HUES64 (cell line): ENCODE measurements around the gene TAS2R14. TPM values are rescaled to one million over a fixed set of nuclear protein-coding genes. Genes with fewer than 3 reads are reported as not detected.

Source experiments
- H3K27ac ChIP-seq: 2 replicates; pipeline ENCODE4 v1.7.0; 2013; ENCODE audit warnings: low read depth, low read length, inconsistent platforms
- H3K27me3 ChIP-seq: 2 replicates; pipeline ENCODE4 v1.6.1; 2013; ENCODE audit warnings: mild to moderate bottlenecking, low read length; ENCODE audit not compliant: insufficient read depth
- H3K36me3 ChIP-seq: 2 replicates; pipeline ENCODE4 v1.6.1; 2013; ENCODE audit warnings: mild to moderate bottlenecking, low read length; ENCODE audit not compliant: insufficient read depth
- H3K4me1 ChIP-seq: 2 replicates; pipeline ENCODE4 v1.6.1; 2013; ENCODE audit warnings: mild to moderate bottlenecking, low read length, moderate library complexity; ENCODE audit not compliant: insufficient read depth
- H3K4me3 ChIP-seq: 2 replicates; pipeline ENCODE4 v1.5.1; 2013; ENCODE audit warnings: mild to moderate bottlenecking, low read length, moderate library complexity
- H3K9ac ChIP-seq: 2 replicates; pipeline ENCODE4 v1.6.1; 2013; ENCODE audit warnings: mild to moderate bottlenecking, low read depth, low read length
- H3K9me3 ChIP-seq: 2 replicates; pipeline ENCODE4 v1.6.1; 2013; ENCODE audit warnings: low read depth, low read length; ENCODE audit not compliant: insufficient read depth
- WGBS: fragments of 150-250, 120-280 bp; methylation state at CpG from one replicate; pipeline ENCODE4 v1.1.7; 2013; ENCODE audit warnings: missing lambda C conversion rate; 5-methylcytosine and 5-hydroxymethylcytosine counted together
- polyA plus RNA-seq, 2 experiments: library from polyadenylated mRNA; stranded (reverse); fragments of 50-300 nt; gene quantifications; one replicate each; pipeline ENCODE4 v1.2.3, GENCODE V29; 2013

The TAS2R14 gene, protein sequence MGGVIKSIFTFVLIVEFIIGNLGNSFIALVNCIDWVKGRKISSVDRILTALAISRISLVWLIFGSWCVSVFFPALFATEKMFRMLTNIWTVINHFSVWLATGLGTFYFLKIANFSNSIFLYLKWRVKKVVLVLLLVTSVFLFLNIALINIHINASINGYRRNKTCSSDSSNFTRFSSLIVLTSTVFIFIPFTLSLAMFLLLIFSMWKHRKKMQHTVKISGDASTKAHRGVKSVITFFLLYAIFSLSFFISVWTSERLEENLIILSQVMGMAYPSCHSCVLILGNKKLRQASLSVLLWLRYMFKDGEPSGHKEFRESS
- 0.80 TPM for polyA plus RNA-seq (2013, experiment 1 of 2)
- 0.76 TPM for polyA plus RNA-seq (2013, experiment 2 of 2)

DNA sequence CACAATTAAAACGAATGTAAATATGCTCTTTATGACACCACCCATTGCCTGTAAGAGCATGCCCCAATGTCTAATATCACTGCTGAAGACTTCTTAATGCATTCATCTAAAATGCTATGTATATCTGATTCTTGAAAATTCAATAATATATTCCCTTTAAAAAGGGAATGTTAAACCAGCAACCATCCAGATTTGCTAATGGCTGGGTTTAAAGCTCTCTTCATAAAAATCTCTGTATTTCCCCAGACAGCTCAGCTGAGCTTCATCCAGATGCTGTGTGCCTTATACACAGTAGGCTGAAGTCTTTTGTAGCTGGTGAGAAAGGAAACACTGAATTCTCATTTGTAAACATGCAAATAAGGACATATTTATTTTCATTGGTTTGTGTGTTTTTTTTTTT lies at the start of gene TAS2R14:
Gene TAS2R14 (minus strand): TSS at position 101 of the 400 bp plus-strand sequence. CDS start 56 bp downstream, at position 45.
- H3K4me1 ChIP-seq: 0 out of 2 replicates have a peak, but pooled peaks cover 10% of the 10 kb centered on the region
- H3K9me3 ChIP-seq: peaks cover 6% of the 10 kb centered on the region; the same call in 1 of the 2 replicates
- no peak within 1 kb of the TSS for H3K27ac ChIP-seq
- no peak within 1 kb of the TSS for H3K4me3 ChIP-seq
- no peaks in the 10 kb centered on the region for H3K36me3 ChIP-seq
- no peaks in the 10 kb centered on the region for H3K27me3 ChIP-seq
- no peak within 1 kb of the TSS for H3K9ac ChIP-seq
- 81% methylated on average over 1 of the region's 1 CpG for WGBS

DNA sequence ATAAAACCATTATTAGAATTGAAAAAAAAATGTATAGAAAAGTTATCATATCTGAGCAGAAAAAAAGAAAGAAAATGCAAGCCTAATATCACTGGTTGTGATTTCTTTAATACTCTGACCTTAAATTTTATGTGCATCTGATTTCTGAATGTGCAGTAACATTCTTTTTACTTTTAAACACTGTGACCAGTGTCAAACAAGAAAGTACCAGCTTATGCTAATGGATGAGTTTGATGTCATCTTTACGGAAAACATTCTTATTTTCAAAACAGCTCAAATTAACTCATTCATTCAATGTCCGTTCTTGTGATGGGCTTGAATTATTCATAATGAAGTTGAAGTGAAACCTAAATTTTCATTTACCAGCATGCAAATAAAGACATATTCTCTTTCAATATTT lies 47.7 kb upstream of the TAS2R14 start, which contains the start of gene TAS2R50:
Gene TAS2R50 (minus strand): TSS at position 101 of the 400 bp plus-strand sequence. CDS start 52 bp downstream, at position 49.
- Histone ChIP-seq H3K36me3 (peaks cover 3% of the 10 kb centered on the region; the same call in 1 of the 2 replicates), H3K27me3 (no peaks in the 10 kb centered on the region), H3K27ac (no peak within 1 kb of the TSS), H3K4me3 (no peak within 1 kb of the TSS), H3K9me3 (no peaks in the 10 kb centered on the region), H3K4me1 (peaks cover 4% of the 10 kb centered on the region; the same call in 1 of the 2 replicates), H3K9ac (no peak within 1 kb of the TSS)
- no CpG with 5 or more reads among the region's 2 CpGs for WGBS

DNA sequence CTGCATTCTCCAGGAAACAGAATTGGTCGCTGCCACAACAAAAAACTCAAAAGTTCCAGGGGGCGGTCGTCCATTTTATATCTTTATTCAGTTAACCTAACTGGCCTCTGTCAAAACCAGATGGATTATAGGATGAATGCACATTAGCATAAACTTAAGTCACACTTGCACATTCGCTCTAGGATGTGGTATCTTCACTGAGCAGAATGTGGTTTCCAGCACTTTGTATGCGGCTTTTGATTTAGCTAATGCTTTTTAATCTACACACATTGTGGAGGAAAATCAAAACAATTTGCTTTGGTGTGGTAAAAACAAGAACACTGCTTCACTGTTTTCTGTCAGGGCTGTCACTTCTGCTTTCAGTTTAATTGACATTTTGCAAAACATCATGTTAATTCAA lies 43.2 kb upstream of the TAS2R14 start:
- Histone ChIP-seq H3K36me3 (no peaks in the 10 kb centered on the region), H3K9ac (no peak overlapping the region), H3K4me1 (peaks cover 8% of the 10 kb centered on the region; the same call in 1 of the 2 replicates), H3K9me3 (no peaks in the 10 kb centered on the region), H3K27me3 (no peaks in the 10 kb centered on the region), H3K27ac (no peak overlapping the region), H3K4me3 (no peak overlapping the region)
- WGBS: 94% methylated on average over 5 of the region's 5 CpGs

DNA sequence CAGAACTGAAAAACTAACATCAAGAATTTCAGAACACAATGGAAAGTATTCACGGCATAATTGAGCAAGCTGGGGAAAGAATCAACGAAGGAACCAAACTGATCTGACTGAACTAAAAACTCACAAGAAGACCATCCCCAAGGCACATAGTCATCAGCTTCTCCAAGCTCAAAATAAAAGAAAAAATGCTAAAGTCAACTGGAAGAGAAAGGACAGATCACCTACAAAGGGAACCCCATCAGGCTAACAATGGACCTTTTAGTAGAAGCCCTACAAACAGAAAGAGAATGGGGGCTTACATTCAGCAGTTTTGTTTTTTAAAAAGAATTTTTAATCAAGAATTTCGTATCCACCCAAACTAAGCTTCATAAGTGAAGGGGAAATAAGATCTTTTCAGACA lies 35.9 kb upstream of the TAS2R14 start:
- Histone ChIP-seq H3K9me3 (no peaks in the 10 kb centered on the region), H3K4me3 (no peak overlapping the region), H3K27ac (no peak overlapping the region), H3K4me1 (peaks cover 35% of the 10 kb centered on the region), H3K27me3 (no peaks in the 10 kb centered on the region), H3K36me3 (no peaks in the 10 kb centered on the region), H3K9ac (no peak overlapping the region)
- 89% methylated on average over 2 of the region's 3 CpGs for WGBS

DNA sequence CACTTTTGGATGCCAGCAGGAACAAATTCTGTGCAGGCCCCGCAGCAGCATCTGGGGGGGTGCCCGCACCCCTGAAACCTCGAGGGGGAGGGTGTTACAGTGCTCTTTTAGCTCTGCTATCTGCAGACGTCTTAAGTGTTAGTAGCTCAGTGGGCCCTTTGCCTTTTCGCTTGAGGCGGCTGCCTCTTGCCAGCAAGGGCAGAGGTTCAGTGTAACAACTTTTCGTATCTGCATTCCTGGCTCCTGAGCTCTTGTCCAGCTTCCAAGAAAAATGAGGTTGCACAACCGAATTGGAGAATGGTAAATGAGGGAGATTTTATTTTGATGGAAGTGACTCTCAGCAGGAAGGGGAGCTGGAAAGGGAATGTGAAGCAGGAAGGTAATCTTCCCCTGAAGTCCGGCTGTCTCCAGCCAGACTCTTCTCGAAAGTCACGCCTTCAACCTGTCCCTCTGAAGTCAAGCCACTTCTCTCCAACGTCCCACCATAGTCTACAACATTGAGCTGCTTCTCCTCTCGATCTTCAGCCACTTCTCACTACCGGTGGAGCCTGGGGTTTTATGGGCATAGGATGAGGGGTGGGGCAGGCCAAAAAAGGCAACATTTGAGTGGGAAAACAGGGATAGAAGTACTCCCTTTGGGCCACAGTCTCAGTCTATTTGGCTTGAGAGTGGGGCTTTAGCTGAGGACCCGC lies 29.8 kb upstream of the TAS2R14 start:
- Histone ChIP-seq H3K9ac (no peak overlapping the region), H3K36me3 (no peaks in the 10 kb centered on the region), H3K9me3 (no peaks in the 10 kb centered on the region), H3K27ac (no peak overlapping the region), H3K4me3 (no peak overlapping the region), H3K4me1 (0 out of 2 replicates have a peak, but pooled peaks cover 3% of the 10 kb centered on the region), H3K27me3 (no peaks in the 10 kb centered on the region)
- WGBS: 94% methylated on average over 15 of the region's 15 CpGs

DNA sequence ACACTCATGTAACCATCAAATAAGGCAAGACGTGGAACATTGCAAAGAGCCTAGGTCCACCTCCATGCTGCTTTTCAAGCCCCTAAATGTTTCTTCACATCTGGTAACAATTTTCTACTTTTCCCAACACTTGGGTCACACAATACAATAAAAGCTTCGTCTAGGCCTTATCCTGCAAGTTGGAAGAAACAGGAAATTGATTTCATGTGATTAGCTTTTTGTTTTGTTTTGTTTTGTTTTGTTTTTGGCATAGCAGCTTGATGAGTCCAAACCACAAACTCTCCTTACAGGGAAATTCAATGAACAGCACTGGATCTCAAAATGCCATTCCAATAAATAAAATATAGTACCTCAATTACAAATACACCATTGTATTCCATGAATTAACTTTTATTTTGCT lies 28.3 kb upstream of the TAS2R14 start:
- H3K4me3 ChIP-seq: no peak overlapping the region
- no peaks in the 10 kb centered on the region for H3K36me3 ChIP-seq
- H3K27me3 ChIP-seq: no peaks in the 10 kb centered on the region
- no peak overlapping the region for H3K27ac ChIP-seq
- H3K4me1 ChIP-seq: no peaks in the 10 kb centered on the region
- WGBS: 87% methylated on average over 2 of the region's 2 CpGs
- H3K9ac ChIP-seq: no peak overlapping the region
- no peaks in the 10 kb centered on the region for H3K9me3 ChIP-seq

DNA sequence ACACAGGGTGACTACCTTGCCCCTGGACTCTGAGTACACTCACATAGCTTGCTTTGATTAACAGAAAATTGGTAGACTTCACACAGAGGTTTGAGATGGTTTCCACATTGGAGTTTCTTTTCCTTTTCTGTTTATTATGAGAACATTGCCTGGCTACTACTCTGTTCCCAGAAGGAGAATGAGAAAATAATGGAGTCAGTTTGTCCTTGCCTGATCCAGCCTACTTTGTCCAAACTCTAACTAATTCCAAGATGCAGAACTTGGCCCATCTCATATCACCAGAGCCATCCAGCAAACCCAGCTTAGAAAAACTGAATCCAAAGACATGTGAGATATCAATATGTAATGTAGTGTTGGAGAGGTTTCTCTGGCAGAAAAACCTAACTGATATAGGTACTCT lies 27.3 kb upstream of the TAS2R14 start:
- H3K27me3 ChIP-seq: no peaks in the 10 kb centered on the region
- no peak overlapping the region for H3K27ac ChIP-seq
- no peaks in the 10 kb centered on the region for H3K36me3 ChIP-seq
- no peaks in the 10 kb centered on the region for H3K4me1 ChIP-seq
- H3K9ac ChIP-seq: no peak overlapping the region
- no peaks in the 10 kb centered on the region for H3K9me3 ChIP-seq
- no peak overlapping the region for H3K4me3 ChIP-seq

DNA sequence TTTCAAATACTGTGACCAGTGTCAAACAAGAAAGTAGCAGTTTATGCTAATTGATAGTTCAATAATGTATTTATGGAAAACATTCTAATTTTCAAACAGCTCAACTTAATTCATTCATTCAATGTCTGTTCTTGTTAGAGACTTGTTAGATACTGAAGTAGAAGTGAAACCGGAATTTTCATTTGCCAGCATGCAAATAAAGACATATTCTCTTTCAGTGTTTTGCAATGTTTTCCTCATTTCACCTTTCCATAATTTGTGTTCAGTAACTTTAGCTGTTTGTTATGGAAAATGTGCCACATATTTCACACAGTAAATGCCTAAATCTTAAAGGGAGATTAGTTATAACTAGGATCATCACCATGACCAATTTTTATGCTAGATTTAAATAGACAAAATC lies 26.4 kb upstream of the TAS2R14 start:
- Histone ChIP-seq H3K9me3 (no peaks in the 10 kb centered on the region), H3K9ac (no peak overlapping the region), H3K4me3 (no peak overlapping the region), H3K4me1 (no peaks in the 10 kb centered on the region), H3K27me3 (no peaks in the 10 kb centered on the region), H3K36me3 (no peaks in the 10 kb centered on the region), H3K27ac (no peak overlapping the region)
- no CpG with 5 or more reads among the region's 1 CpG for WGBS

DNA sequence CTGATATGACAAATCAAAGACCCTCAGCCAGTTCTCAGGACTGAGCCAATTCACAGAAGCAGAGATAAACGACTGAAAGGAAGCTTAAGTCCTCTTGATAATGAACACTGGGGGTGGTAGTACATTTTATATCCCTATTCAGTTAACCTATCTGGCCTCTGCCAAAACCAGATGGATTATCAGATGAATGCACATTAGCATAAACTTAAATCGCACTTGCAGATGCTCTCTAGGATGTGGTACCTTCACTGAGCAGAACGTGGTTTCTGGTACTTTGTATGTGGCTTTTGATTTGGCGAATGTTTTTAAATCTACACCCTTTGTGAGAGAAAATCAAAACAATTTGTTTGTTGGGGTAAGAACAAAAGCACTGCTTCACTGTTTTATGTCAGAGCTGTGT lies 21.1 kb upstream of the TAS2R14 start:
- H3K9me3 ChIP-seq: peaks cover 8% of the 10 kb centered on the region; the same call in 1 of the 2 replicates
- H3K36me3 ChIP-seq: no peaks in the 10 kb centered on the region
- no peaks in the 10 kb centered on the region for H3K4me1 ChIP-seq
- 98% methylated on average over 4 of the region's 4 CpGs for WGBS
- H3K27ac ChIP-seq: no peak overlapping the region
- H3K9ac ChIP-seq: no peak overlapping the region
- no peaks in the 10 kb centered on the region for H3K27me3 ChIP-seq
- no peak overlapping the region for H3K4me3 ChIP-seq

DNA sequence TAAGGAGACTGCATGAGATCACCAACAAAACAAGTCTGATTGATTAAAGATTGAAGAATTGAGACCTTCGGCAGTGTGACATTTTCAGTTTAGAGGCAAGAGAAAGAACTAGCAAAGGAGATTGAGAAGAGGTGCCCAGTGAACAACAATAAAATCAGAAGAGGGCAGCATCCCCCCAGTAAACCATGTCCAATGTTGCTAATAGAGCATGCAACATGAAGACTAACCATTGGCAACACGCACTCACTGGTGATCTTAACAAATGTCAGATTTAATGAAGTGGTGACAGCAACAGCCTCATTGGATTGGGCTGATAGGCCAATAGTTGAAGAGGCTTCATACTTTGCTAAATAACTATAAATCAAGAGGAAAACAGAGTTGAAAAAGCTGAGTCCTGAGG lies 20.7 kb upstream of the TAS2R14 start:
- no peak overlapping the region for H3K4me3 ChIP-seq
- H3K27ac ChIP-seq: no peak overlapping the region
- H3K4me1 ChIP-seq: no peaks in the 10 kb centered on the region
- no peak overlapping the region for H3K9ac ChIP-seq
- 97% methylated on average over 2 of the region's 2 CpGs for WGBS
- H3K27me3 ChIP-seq: no peaks in the 10 kb centered on the region
- H3K36me3 ChIP-seq: no peaks in the 10 kb centered on the region
- H3K9me3 ChIP-seq: peaks cover 9% of the 10 kb centered on the region; the same call in 1 of the 2 replicates

DNA sequence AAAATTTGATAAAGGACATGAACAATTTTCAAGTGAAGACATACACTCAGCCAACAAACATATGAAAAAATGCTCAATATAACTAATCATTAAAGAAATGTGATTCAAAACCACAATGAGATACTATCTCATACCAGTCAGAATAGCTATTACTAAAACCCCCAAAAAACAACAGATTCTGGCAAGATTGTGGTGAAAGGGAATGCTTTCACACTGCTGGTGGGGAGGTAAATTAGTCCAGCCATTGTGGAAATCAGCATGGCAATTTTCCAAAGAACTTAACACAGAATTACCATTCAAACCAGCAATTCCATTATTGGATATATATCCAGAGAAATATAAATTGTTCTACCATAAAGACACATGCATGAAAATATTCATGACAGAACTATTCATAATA lies 18.7 kb upstream of the TAS2R14 start:
- Histone ChIP-seq H3K9me3 (peaks cover 9% of the 10 kb centered on the region; the same call in 1 of the 2 replicates), H3K4me3 (no peak overlapping the region), H3K27me3 (no peaks in the 10 kb centered on the region), H3K27ac (no peak overlapping the region), H3K36me3 (no peaks in the 10 kb centered on the region), H3K4me1 (no peaks in the 10 kb centered on the region), H3K9ac (no peak overlapping the region)
